Inflammatory macrophage treated with lipopolysaccharide for 4 hours (primary cell): Measurements from ENCODE around the gene RFX1.
"Not testable (repeated sequence)": the region's sequence is repeated elsewhere in the genome, so short reads cannot be mapped to it uniquely, and the experiment has no call there.

Source experiments
- DNase-seq: peaks from one replicate; pipeline ENCODE4 v3.0.0-alpha.2; 2020

The RFX1 gene

GRCh38 chr19:13978351-13979243 lies 27.5 kb downstream of the RFX1 start:
- DNase-seq, result no peak

- DNase-seq, result no peak
Measured at GRCh38 chr19:13977803-13978202, 28.3 kb downstream of the RFX1 start.

- no peak for DNase-seq
Measured at GRCh38 chr19:13976446-13976845, 29.7 kb downstream of the RFX1 start.

GRCh38 chr19:13975870-13976269 lies 30.2 kb downstream of the RFX1 start:
- DNase-seq, result no peak

GRCh38 chr19:13974073-13974472 lies 32.0 kb downstream of the RFX1 start:
- DNase-seq, result no peak

- DNase-seq, result not testable (repeated sequence)
Measured at GRCh38 chr19:13973479-13973878, 32.6 kb downstream of the RFX1 start.

- DNase-seq, result no peak
Measured at GRCh38 chr19:13972368-13973155, 33.6 kb downstream of the RFX1 start.

- not testable (repeated sequence) for DNase-seq
Measured at GRCh38 chr19:13971868-13972267, 34.3 kb downstream of the RFX1 start.

- no peak for DNase-seq
Measured at GRCh38 chr19:13969897-13970296, 36.2 kb downstream of the RFX1 start.

GRCh38 chr19:13968999-13969398 lies 37.1 kb downstream of the RFX1 start:
- DNase-seq, result no peak

GRCh38 chr19:13968383-13968935 lies 37.7 kb downstream of the RFX1 start:
- no peak for DNase-seq

GRCh38 chr19:13967206-13967605 lies 38.9 kb downstream of the RFX1 start:
- not testable (repeated sequence) for DNase-seq

- DNase-seq, result no peak
Measured at GRCh38 chr19:13966684-13967128, 39.4 kb downstream of the RFX1 start.

- DNase-seq, result no peak
Measured at GRCh38 chr19:13965926-13966683, 40.0 kb downstream of the RFX1 start.

- no peak for DNase-seq
Measured at GRCh38 chr19:13965377-13965896, 40.7 kb downstream of the RFX1 start.

- no peak for DNase-seq
Measured at GRCh38 chr19:13964776-13965175, 41.3 kb downstream of the RFX1 start.

- DNase-seq, result no peak
Measured at GRCh38 chr19:13963603-13964105, 42.5 kb downstream of the RFX1 start.

- DNase-seq, result no peak
Measured at GRCh38 chr19:13962699-13963602, 43.2 kb downstream of the RFX1 start.

GRCh38 chr19:13961826-13962698 lies 44.1 kb downstream of the RFX1 start:
- no peak for DNase-seq
